Trophoblast cell (in vitro differentiated cells and primary cell): Measurements from ENCODE around the gene ANKHD1.

Experiments used
- DNase-seq, 2 donors: peaks; one replicate each; pipeline ENCODE4 v3.0.0-alpha.2; 2016
- H2AFZ ChIP-seq: 2 replicates; pipeline ENCODE4 v1.6.1; 2013; ENCODE audit warnings: low read length, moderate library complexity, mild to moderate bottlenecking; ENCODE audit not compliant: insufficient read depth, poor library complexity
- H2AK5ac ChIP-seq: 2 replicates; pipeline ENCODE4 v1.6.1; 2013; ENCODE audit warnings: mild to moderate bottlenecking, low read length
- H2BK120ac ChIP-seq: 2 replicates; pipeline ENCODE4 v1.6.1; 2013; ENCODE audit warnings: low read length, mild to moderate bottlenecking, moderate library complexity; ENCODE audit not compliant: insufficient read depth, poor library complexity
- H2BK12ac ChIP-seq: 2 replicates; pipeline ENCODE4 v1.6.1; 2013; ENCODE audit warnings: mild to moderate bottlenecking, low read length, moderate library complexity
- H2BK5ac ChIP-seq: 2 replicates; pipeline ENCODE4 v1.6.1; 2013; ENCODE audit warnings: low read length, low read depth, moderate library complexity, mild to moderate bottlenecking; ENCODE audit not compliant: poor library complexity
- H3K14ac ChIP-seq: 2 replicates; pipeline ENCODE4 v1.6.1; 2013; ENCODE audit warnings: mild to moderate bottlenecking, low read length
- H3K18ac ChIP-seq: 2 replicates; pipeline ENCODE4 v1.6.1; 2013; ENCODE audit warnings: mild to moderate bottlenecking, low read length
- H3K23ac ChIP-seq: 2 replicates; pipeline ENCODE4 v1.6.1; 2013; ENCODE audit warnings: low read length
- H3K27ac ChIP-seq: 2 replicates; pipeline ENCODE4 v1.5.1; 2013; ENCODE audit warnings: low read depth, mild to moderate bottlenecking, inconsistent platforms, low read length, moderate library complexity
- H3K27me3 ChIP-seq: 2 replicates; pipeline ENCODE4 v1.6.1; 2013; ENCODE audit warnings: inconsistent platforms, mild to moderate bottlenecking, low read length, moderate library complexity; ENCODE audit not compliant: insufficient read depth
- H3K36me3 ChIP-seq, 2 experiments: 1 replicate in 1 of 2; 2 replicates in 1 of 2; pipeline ENCODE4 v1.6.1; 2013; ENCODE audit warnings: low read length in 2 of 2, mild to moderate bottlenecking in 2 of 2, moderate library complexity in 1 of 2; ENCODE audit not compliant: insufficient read depth in 2 of 2, control insufficient read depth in 1 of 2
- H3K4ac ChIP-seq: 2 replicates; pipeline ENCODE4 v1.6.1; 2013; ENCODE audit warnings: low read depth, mild to moderate bottlenecking, low read length, moderate library complexity
- H3K4me1 ChIP-seq, 2 experiments: 1 replicate in 1 of 2; 2 replicates in 1 of 2; pipeline ENCODE4 v1.6.1; 2013; ENCODE audit warnings: low read length in 2 of 2, mild to moderate bottlenecking in 2 of 2, moderate library complexity in 1 of 2; ENCODE audit not compliant: insufficient read depth in 2 of 2, control insufficient read depth in 1 of 2
- H3K4me2 ChIP-seq: 2 replicates; pipeline ENCODE4 v1.6.1; 2013; ENCODE audit warnings: inconsistent platforms, mild to moderate bottlenecking, low read length, moderate library complexity
- H3K4me3 ChIP-seq: 2 replicates; pipeline ENCODE4 v1.5.1; 2013; ENCODE audit warnings: mild to moderate bottlenecking, low read depth, low read length, inconsistent platforms
- H3K79me1 ChIP-seq: one replicate; pipeline ENCODE4 v1.6.1; 2013; ENCODE audit warnings: low read length
- H3K79me2 ChIP-seq: 2 replicates; pipeline ENCODE4 v1.6.1; 2013; ENCODE audit warnings: low read length, mild to moderate bottlenecking; ENCODE audit not compliant: control insufficient read depth, insufficient read depth, poor library complexity
- H3K9ac ChIP-seq: 2 replicates; pipeline ENCODE4 v1.6.1; 2013; ENCODE audit warnings: mild to moderate bottlenecking, low read length
- H3K9me3 ChIP-seq: 2 replicates; pipeline ENCODE4 v1.6.1; 2013; ENCODE audit warnings: low read depth, mild to moderate bottlenecking, control low read depth, inconsistent platforms, low read length; ENCODE audit not compliant: insufficient read depth
- H4K12ac ChIP-seq: 2 replicates; pipeline ENCODE4 v1.6.1; 2013; ENCODE audit warnings: low read depth, mild to moderate bottlenecking, low read length, moderate library complexity
- H4K8ac ChIP-seq: 2 replicates; pipeline ENCODE4 v1.6.1; 2013; ENCODE audit warnings: low read depth, mild to moderate bottlenecking, low read length, moderate library complexity
- H4K91ac ChIP-seq: one replicate; pipeline ENCODE4 v1.6.1; 2013; ENCODE audit warnings: low read depth, mild to moderate bottlenecking, low read length, moderate library complexity
- WGBS: extraction: QIAGEN DNeasy Blood & Tissue Kit; methylation state at CpG from one replicate; pipeline ENCODE4 v1.1.7; 2013; ENCODE audit warnings: missing lambda C conversion rate; ENCODE audit not compliant: insufficient read length, insufficient coverage; ENCODE audit errors: extremely low coverage; 5-methylcytosine and 5-hydroxymethylcytosine counted together

ANKHD1 gene

DNA sequence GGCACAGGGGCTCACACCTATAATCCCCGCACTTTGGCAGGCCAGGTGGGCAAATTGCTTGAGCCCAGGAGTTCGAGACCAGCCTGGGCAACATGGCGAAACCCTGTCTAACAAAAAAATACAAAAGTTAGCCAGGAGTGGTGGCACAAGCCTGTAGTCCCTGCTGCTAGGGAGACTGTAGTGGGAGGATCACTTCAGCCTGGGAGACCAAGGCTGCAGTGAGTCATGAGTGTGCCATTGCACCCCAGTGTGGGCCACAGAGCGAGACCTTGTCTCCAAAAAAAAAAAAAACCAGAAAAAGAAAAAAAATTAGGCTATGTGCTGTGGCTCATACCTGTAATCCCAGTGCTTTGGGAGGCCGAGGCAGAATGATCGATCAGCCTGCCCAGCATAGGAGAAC lies 87.3 kb downstream of the ANKHD1 start:
- Histone ChIP-seq H4K12ac (no peak overlapping the region), H4K8ac (no peak overlapping the region)
- WGBS, result no CpG with 5 or more reads among the region's 6 CpGs

GRCh38 chr5:140497897-140498296 lies 96.3 kb downstream of the ANKHD1 start:
- Histone ChIP-seq H2BK12ac (no peak overlapping the region), H3K36me3 (peaks cover 7 to 9% of the 10 kb centered on the region in 2 experiments), H3K4me2 (no peak overlapping the region), H4K91ac (no peak overlapping the region), H3K9me3 (no peaks in the 10 kb centered on the region), H3K23ac (no peak overlapping the region), H3K4me3 (no peak overlapping the region), H3K79me1 (no peaks in the 10 kb centered on the region), H3K9ac (no peak overlapping the region), H2BK5ac (no peak overlapping the region), H3K27me3 (no peaks in the 10 kb centered on the region), H2BK120ac (no peak overlapping the region), H3K79me2 (no peaks in the 10 kb centered on the region), H3K18ac (no peak overlapping the region), H2AK5ac (no peak overlapping the region), H3K14ac (no peak overlapping the region), H2AFZ (no peak overlapping the region), H3K4ac (no peak overlapping the region), H3K4me1 (no peaks in the 10 kb centered on the region), H3K27ac (no peak overlapping the region), H4K8ac (no peak overlapping the region), H4K12ac (no peak overlapping the region)
- DNase-seq, result no peak

More for the DNA sequence above, 87.3 kb downstream of the ANKHD1 start:
- Histone ChIP-seq H3K79me2 (no peaks in the 10 kb centered on the region), H3K9me3 (no peaks in the 10 kb centered on the region), H3K27ac (no peak overlapping the region), H2BK5ac (no peak overlapping the region), H3K4me2 (no peak overlapping the region), H3K79me1 (no peaks in the 10 kb centered on the region), H2BK12ac (no peak overlapping the region), H3K18ac (no peak overlapping the region), H2AK5ac (no peak overlapping the region), H2BK120ac (no peak overlapping the region), H3K36me3 (peaks cover 8 to 10% of the 10 kb centered on the region in 2 experiments), H3K27me3 (no peaks in the 10 kb centered on the region), H3K4me1 (no peaks in the 10 kb centered on the region), H4K91ac (no peak overlapping the region), H3K14ac (no peak overlapping the region), H3K4me3 (no peak overlapping the region), H3K9ac (no peak overlapping the region), H3K23ac (no peak overlapping the region), H3K4ac (no peak overlapping the region), H2AFZ (no peak overlapping the region)
- no peak for DNase-seq

GRCh38 chr5:140498591-140498990 lies 97.0 kb downstream of the ANKHD1 start:
- H2BK120ac ChIP-seq, result no peak overlapping the region
- H2BK5ac ChIP-seq, result no peak overlapping the region
- H2AK5ac ChIP-seq, result no peak overlapping the region
- no peak overlapping the region for H2BK12ac ChIP-seq
- H3K4ac ChIP-seq, result no peak overlapping the region
- 100% methylated on average over 1 of the region's 1 CpG for WGBS
- H3K23ac ChIP-seq, result no peak overlapping the region
- H3K27me3 ChIP-seq, result no peaks in the 10 kb centered on the region
- no peak overlapping the region for H3K27ac ChIP-seq
- H3K9ac ChIP-seq, result no peak overlapping the region
- no peak overlapping the region for H3K4me2 ChIP-seq
- H3K36me3 ChIP-seq, result peaks cover 7% of the 10 kb centered on the region in 2 experiments
- no peaks in the 10 kb centered on the region for H3K79me2 ChIP-seq
- DNase-seq, result no peak
- no peaks in the 10 kb centered on the region for H3K79me1 ChIP-seq
- H3K9me3 ChIP-seq, result no peaks in the 10 kb centered on the region
- no peak overlapping the region for H2AFZ ChIP-seq
- no peak overlapping the region for H4K8ac ChIP-seq
- H4K12ac ChIP-seq, result no peak overlapping the region
- no peak overlapping the region for H3K4me3 ChIP-seq
- H4K91ac ChIP-seq, result no peak overlapping the region
- no peak overlapping the region for H3K14ac ChIP-seq
- no peak overlapping the region for H3K18ac ChIP-seq
- no peaks in the 10 kb centered on the region for H3K4me1 ChIP-seq

GRCh38 chr5:140502834-140503233 lies 101.2 kb downstream of the ANKHD1 start:
- no peak overlapping the region for H3K4ac ChIP-seq
- no peak overlapping the region for H2BK120ac ChIP-seq
- no peak overlapping the region for H2BK5ac ChIP-seq
- H4K8ac ChIP-seq, result no peak overlapping the region
- H2AFZ ChIP-seq, result no peak overlapping the region
- no peaks in the 10 kb centered on the region for H3K27me3 ChIP-seq
- H3K23ac ChIP-seq, result no peak overlapping the region
- H3K4me3 ChIP-seq, result no peak overlapping the region
- no CpG with 5 or more reads among the region's 2 CpGs for WGBS
- H3K9me3 ChIP-seq, result no peaks in the 10 kb centered on the region
- H2BK12ac ChIP-seq, result no peak overlapping the region
- H3K4me2 ChIP-seq, result no peak overlapping the region
- no peak overlapping the region for H3K14ac ChIP-seq
- H3K18ac ChIP-seq, result no peak overlapping the region
- H4K12ac ChIP-seq, result no peak overlapping the region
- H2AK5ac ChIP-seq, result no peak overlapping the region
- H3K36me3 ChIP-seq, result peaks cover 13 to 18% of the 10 kb centered on the region in 2 experiments
- H3K4me1 ChIP-seq, result no peaks in the 10 kb centered on the region
- H4K91ac ChIP-seq, result no peak overlapping the region
- H3K79me2 ChIP-seq, result no peaks in the 10 kb centered on the region
- H3K27ac ChIP-seq, result no peak overlapping the region
- no peak overlapping the region for H3K9ac ChIP-seq
- no peaks in the 10 kb centered on the region for H3K79me1 ChIP-seq
- no peak for DNase-seq
